Cardiac septum (tissue), 1 donor: ENCODE measurements around the gene CSRNP2. TPM values are rescaled to one million over a fixed set of nuclear protein-coding genes. Genes with fewer than 3 reads are reported as not detected.
A peak's percentile ranks its signal among the peaks of the same experiment; 100 is the strongest.

ENCODE experiments used
- DNase-seq: peaks from one replicate; pipeline ENCODE4 v3.0.0-alpha.2; 2020; ENCODE audit warnings: low spot score
- intact Hi-C: fragments of 100-400 bp; cut with DNase I; formaldehyde crosslinking; loops from one replicate; pipeline ENCODE4 v1.14.0; 2022
- long read RNA-seq: library from polyadenylated mRNA; unstranded; transcript quantifications from one replicate; pipeline ENCODE4 v2.0.0, GENCODE V29; 2021
- total RNA-seq: library from RNA; stranded (reverse); fragmentation: NEBNext Ultra II Directional; extraction: Animal tissue kit (Norgen Biotek cat#: 25700); gene quantifications from one replicate; pipeline ENCODE4 v1.2.1, GENCODE V29; 2021
- donor health status: DM: no; HTN: no; CAD: no.

CSRNP2 gene
- 30.1 TPM for total RNA-seq
- long read RNA-seq, full-length matches to known transcripts = 1 of 15 reads
- long read RNA-seq, partial matches to known transcripts = 1 of 15 reads
- long read RNA-seq, other reads (novel, unspliced or antisense) = 13 of 15 reads

GRCh38 chr12:51083126-51083833 is at the start of gene CSRNP2:
CSRNP2 (minus strand) TSS chr12:51083596; CDS start chr12:51076561, 7,035 bp downstream.
- intact Hi-C loops = loop anchor here (2.0 to 10.0 kb wide), 3 partner anchors 34 to 156 kb away; partner anchors contain the start of genes DAZAP2, LETMD1 and POU6F1
- DNase-seq = peak; percentile 99

- intact Hi-C loops = no loop called here
- DNase-seq = no peak
Observed at GRCh38 chr12:51132693-51133092, 49.3 kb upstream of the CSRNP2 start.

- no peak for DNase-seq
- intact Hi-C loops = no loop called here
Observed at GRCh38 chr12:51131745-51132521, 48.5 kb upstream of the CSRNP2 start.

- no peak for DNase-seq
- intact Hi-C loops = no loop called here
Observed at GRCh38 chr12:51128919-51129318, 45.5 kb upstream of the CSRNP2 start.

- intact Hi-C loops = no loop called here
- no peak for DNase-seq
Observed at GRCh38 chr12:51127050-51127729, 43.8 kb upstream of the CSRNP2 start.

GRCh38 chr12:51126297-51126696 is 42.9 kb upstream of the CSRNP2 start:
- intact Hi-C loops = no loop called here
- no peak for DNase-seq

- intact Hi-C loops = no loop called here
- DNase-seq = no peak
Observed at GRCh38 chr12:51124504-51124903, 41.1 kb upstream of the CSRNP2 start.

GRCh38 chr12:51122844-51123243 is 39.4 kb upstream of the CSRNP2 start:
- DNase-seq = no peak

GRCh38 chr12:51118706-51119105 is 35.3 kb upstream of the CSRNP2 start:
- DNase-seq = no peak
- intact Hi-C loops = no loop called here

More at GRCh38 chr12:51122844-51123243, 39.4 kb upstream of the CSRNP2 start:
- intact Hi-C loops = no loop called here

GRCh38 chr12:51115533-51115932 is 32.1 kb upstream of the CSRNP2 start:
- intact Hi-C loops = no loop called here
- DNase-seq = no peak

- no peak for DNase-seq
- intact Hi-C loops = no loop called here
Observed at GRCh38 chr12:51108136-51108535, 24.7 kb upstream of the CSRNP2 start.

GRCh38 chr12:51103977-51104376 is 20.6 kb upstream of the CSRNP2 start:
- intact Hi-C loops = no loop called here
- DNase-seq = no peak

- DNase-seq = no peak
- intact Hi-C loops = no loop called here
Observed at GRCh38 chr12:51098611-51099010, 15.2 kb upstream of the CSRNP2 start.

- intact Hi-C loops = no loop called here
- DNase-seq = no peak
Observed at GRCh38 chr12:51090705-51091229, 7.4 kb upstream of the CSRNP2 start.

GRCh38 chr12:51087818-51088217 is 4.4 kb upstream of the CSRNP2 start:
- intact Hi-C loops = loop anchor here (10.0 kb wide), 1 partner anchor 127 kb away; the partner anchor contains the start of gene POU6F1
- DNase-seq = no peak

- intact Hi-C loops = loop anchor here (10.0 kb wide), 1 partner anchor 128 kb away; the partner anchor contains the start of gene POU6F1
- no peak for DNase-seq
Observed at GRCh38 chr12:51086933-51087332, 3.5 kb upstream of the CSRNP2 start.

- intact Hi-C loops = loop anchor here (10.0 kb wide), 1 partner anchor 129 kb away; the partner anchor contains the start of gene POU6F1
- DNase-seq = no peak
Observed at GRCh38 chr12:51085757-51086156, 2.4 kb upstream of the CSRNP2 start.

GRCh38 chr12:51082561-51083125 is 753 bp downstream of the CSRNP2 start:
- intact Hi-C loops = loop anchor here (2.0 to 10.0 kb wide), 3 partner anchors 34 to 156 kb away; partner anchors contain the start of genes DAZAP2, LETMD1 and POU6F1
- no peak for DNase-seq

- intact Hi-C loops = loop anchor here (10.0 kb wide), 1 partner anchor 133 kb away; the partner anchor contains the start of gene POU6F1
Observed at GRCh38 chr12:51081421-51081820, 2.0 kb downstream of the CSRNP2 start.

More at GRCh38 chr12:51081421-51081820, 2.0 kb downstream of the CSRNP2 start:
- no peak for DNase-seq
